GM18502 (cell line): ENCODE results near the gene SLC6A11.

Experiments used
- ATAC-seq: cut with Tn5 transposase; IDR thresholded peaks from one replicate; pipeline ENCODE4 v1.9.1; 2021; ENCODE audit warnings: mild to moderate bottlenecking; ENCODE audit not compliant: unreplicated experiment, poor library complexity

The SLC6A11 gene

GRCh38 chr3:10945683-10946287, 129.8 kb downstream of the SLC6A11 start:
- ATAC-seq = no peak

DNA sequence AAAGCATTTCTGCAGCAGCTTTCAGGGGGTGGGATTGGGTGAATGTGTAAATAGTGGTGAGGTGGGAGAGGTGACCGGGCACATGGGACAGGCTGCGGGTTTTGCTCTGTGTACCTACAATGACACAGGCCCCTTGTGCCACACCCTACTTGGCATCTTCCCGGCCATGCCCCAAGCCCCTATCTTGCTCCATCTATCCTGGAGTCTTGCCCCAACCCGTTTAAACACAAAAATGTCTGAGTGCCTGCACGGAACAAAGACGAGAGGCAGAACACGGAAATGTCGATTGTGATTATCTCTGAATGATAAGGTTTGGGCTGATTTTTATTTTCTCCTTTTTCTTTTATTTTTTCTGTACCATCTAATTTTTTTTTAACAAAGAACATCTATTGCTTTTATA, 130.5 kb downstream of the SLC6A11 start:
- ATAC-seq = no peak

- ATAC-seq = no peak
Observed at GRCh38 chr3:10948326-10948725, 132.3 kb downstream of the SLC6A11 start.

GRCh38 chr3:10949197-10949596, 133.2 kb downstream of the SLC6A11 start:
- no peak for ATAC-seq

- ATAC-seq = no peak
Observed at GRCh38 chr3:10950476-10951294, 134.7 kb downstream of the SLC6A11 start.

DNA sequence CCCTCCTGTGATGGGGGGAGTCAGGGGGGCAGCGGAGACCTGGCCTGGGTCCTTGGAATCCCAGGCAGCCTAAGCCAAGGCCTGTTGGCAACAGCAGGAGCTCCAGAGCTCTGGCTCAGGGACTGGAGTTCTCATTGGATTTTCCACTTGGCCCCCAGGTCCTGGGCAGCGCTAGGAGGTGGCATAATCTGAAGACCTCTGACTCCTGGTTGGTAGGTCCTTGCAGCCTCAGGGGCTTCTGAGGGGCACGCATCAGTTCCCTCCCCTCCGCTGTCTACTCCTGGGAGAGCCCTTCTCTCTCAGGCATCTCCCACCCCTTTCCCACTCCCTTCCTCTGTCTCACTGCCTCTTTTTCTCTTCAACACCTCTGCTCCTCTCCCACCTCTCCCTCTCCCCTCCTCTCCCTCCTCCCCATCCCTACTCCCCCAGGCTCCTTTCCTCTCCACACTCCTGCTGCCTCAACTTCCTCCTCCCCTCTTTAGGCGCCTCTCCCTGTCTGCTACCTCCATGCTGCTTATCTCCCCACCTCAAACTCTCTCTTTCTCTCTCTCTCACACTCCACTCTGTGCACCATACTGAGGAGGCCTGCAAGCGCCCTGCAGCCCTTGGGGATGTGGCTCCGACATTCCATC, 135.4 kb downstream of the SLC6A11 start:
- no peak for ATAC-seq

DNA sequence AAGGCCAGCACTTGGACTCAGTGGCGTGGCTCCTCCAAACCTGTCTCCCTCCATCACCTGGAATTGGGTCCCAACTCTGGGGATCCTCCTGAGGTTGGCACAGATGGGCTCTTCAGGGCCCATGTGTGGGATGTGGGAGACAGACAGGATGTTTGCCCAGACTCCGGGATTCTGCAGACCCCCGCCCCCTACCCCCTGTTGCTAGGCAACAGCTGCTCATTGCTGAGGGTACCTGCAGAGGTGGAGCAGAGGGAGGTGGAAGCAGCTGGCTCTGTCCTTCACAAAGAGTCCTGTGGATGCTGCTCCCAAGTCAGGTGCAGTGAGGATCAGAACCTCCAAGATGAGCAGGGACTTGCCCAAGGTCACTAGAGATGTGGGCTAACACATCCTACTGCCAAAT, 136.5 kb downstream of the SLC6A11 start:
- no peak for ATAC-seq

- no peak for ATAC-seq
Observed at GRCh38 chr3:10954740-10955139, 138.7 kb downstream of the SLC6A11 start.

DNA sequence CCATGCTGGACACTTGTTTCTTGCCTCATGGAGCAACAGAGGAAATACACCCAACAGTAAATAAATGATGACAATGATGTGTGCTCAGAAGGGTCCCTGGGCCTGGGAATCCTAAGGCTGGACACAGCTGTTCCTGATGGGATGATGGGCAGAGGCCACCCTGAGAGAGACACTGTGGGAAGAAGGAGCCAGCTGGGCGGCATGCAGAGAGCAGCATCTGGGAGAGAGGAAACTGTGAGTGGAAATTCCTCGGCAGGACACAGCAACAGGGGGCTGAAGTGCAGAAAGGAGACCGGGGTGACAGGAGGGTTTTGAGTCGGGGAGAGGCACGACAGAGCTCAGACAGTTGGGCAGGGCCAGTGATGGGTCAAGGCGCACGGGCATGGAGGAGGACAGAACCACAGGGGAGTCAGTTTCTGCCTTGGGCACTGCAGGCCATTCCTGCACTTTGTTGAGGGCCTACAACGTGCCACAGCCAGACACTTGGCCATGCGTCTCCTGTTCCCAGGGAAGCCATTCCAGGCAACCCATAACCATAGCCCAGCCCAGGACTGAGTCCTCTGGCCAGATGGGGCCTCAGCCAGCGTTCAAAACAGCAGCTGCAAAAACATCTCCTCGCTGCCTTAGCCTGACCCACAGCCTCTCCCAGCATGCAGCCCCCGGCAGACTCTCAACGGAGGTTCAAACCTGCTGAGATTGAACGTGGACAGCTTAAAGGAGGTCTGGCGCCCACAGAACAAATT, 139.9 kb downstream of the SLC6A11 start:
- ATAC-seq = no peak

GRCh38 chr3:10956531-10956930, 140.5 kb downstream of the SLC6A11 start:
- no peak for ATAC-seq

DNA sequence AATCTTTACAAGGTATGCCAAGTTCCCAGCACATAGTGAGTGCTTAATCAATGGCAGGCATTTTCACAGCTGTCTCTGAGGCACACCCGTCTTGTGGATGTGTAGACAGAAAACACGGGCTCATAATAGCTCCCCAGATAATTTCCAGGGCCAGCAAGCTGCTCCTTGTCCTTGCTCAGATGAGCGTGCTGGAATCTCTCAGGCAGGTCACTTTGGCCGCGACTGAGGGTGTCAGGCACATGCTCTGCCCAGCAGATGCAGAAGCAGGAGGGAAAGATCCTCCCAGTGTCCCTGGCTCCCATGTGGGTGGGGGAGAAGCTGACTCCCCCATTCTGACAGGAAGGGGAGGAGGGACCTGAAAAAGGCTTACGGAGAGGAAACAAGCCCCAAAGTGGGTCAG, 141.0 kb downstream of the SLC6A11 start:
- ATAC-seq = no peak

GRCh38 chr3:10957976-10958749, 142.1 kb downstream of the SLC6A11 start:
- no peak for ATAC-seq

DNA sequence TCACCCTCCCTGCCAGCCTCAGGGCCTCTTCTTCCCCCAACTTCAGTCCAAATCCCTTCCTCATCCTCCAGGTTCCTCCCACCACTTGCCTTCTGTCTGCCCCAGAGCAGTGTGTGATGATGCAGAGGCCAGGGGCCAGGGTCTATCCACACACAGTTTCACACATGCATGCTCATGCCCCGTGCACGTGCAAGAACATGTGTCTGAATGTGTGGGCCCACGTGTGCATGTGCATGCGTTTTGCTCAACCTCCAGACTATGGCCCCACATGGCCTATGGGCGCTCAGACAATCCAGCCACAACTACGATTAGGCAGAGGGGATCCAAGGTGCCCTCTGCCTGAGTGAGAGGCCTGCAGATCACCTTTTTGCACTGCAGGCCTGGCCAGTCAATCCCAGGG, 144.2 kb downstream of the SLC6A11 start:
- ATAC-seq = no peak

DNA sequence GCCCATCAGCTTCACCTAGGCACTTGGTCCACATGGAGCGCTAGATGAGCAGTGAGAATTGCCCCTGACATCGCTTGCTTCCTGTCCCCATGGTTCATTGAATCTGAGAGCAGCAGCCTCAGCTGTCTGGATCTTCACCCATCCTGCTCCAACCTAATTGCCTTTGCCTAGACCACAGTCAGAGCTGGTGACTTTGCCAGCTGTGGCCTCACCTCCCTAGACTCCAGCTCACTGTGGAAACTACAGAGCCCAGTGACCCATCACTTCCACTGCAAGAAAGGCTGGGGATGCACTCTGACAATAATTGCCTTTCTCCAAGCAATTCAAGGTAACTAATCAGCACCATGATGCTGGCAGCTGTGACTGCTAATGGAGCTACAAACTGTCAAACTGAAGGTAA, 145.9 kb downstream of the SLC6A11 start:
- no peak for ATAC-seq

DNA sequence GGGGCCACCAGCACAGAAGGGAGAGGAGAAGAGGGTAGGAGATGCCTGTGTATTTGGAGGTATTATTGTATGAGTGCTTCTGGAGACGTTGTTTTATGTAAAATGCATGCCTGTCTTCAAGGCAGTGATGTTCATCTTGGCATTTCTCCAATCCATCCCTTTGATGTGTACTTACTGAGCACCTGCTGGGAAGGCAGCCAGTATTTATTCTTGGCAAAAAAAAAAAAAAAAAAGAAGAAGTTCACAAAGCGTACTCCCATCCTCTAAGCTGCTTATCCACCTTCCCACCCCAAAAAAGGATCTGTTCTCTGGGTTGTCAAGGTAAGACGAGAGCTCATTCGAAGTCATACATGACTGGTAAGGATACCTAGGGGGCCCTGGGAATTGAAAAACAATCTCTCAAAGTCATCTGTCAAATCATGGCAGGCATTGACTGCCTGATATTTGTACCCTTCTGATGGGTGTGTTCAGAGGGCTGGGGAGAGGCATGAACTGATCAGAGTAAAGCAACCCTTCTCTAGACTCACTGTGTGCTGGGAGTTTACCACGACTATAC, 146.5 kb downstream of the SLC6A11 start:
- ATAC-seq = no peak

DNA sequence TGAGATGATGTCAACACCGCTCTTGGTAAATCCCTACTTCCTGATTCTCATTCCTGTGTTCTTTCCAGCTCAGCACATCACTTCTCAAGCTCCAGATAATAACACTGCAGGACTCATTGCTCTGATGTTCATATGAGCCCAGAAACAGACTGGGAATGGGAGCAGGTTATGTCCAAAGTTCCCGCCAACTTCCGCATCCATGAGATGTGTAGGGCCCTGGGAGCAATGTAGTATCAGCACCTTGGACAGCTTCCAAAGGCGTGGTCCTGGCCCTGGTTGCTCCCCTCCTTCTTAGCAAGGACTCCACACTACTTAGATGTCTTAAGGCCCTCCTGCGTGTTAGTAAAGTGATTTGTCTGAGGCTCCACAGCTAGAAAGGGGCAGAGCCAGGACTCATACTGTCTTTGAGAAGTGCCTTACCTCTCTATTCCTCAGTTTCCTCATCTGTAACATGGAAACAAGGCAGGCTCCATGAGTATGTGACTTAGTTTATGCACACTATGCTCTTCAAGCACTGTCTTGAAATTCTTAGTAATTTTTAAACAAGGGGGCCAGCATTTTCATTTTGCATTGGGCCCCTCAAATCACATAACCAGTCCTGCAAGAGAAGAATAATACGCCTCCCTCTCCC, 148.6 kb downstream of the SLC6A11 start:
- ATAC-seq = no peak

DNA sequence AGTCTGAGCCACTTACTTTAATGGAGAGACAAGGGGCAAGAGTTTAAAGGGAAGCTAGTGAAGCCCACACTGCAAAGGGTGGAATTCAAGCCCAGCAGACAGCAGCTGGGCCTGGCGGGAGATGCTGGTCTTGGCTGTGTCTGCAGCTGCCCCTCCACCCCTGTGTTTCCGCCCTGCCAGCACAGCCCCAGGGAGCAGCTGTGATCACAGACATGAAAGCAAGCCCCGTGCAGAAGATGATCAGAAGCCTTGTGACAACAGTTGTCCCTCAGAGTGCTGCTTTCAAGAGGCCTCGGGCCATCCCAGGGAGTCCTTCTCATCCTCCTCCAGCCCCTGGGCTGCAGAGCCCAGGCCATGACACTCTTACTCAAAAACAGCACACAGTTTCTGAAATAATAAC, 152.4 kb downstream of the SLC6A11 start:
- ATAC-seq = no peak

DNA sequence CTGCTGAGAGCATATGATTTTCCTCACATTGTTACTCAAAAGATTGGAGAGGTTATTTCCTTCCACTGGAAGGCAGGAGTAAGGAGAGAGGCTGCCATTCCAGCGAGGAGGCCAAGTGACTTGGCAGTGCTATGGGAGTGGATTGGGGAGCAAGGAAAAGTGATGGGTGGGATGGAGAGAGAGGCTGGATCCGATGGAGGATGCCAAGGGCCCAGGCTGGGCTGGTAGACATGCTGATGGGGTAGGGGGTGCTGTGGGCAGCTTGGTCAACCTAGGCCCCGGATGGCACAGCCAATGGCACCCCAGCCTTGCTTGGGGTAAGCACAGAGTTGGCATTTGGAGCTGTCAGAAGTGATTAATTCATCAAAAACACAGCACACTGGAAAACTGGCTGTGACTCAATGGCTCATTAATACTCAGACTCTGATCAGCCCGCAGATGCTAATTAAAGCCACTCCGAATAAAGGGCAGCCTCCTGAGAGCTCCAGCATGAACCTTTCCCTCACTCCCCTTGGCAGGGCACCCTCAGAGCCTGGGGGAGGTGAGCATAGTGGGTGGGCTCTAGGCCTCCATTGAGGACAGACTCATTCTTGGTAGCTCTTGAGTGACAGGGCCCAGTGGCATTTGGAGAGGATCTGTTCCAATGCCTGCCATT, 154.4 kb downstream of the SLC6A11 start:
- no peak for ATAC-seq
